HG02973 (cell line): Measurements from ENCODE around the gene SPATA32.

Experiments used
- ATAC-seq: cut with Tn5 transposase; IDR thresholded peaks from one replicate; pipeline ENCODE4 v1.9.1; 2021; ENCODE audit warnings: moderate library complexity; ENCODE audit not compliant: unreplicated experiment

Gene SPATA32

DNA sequence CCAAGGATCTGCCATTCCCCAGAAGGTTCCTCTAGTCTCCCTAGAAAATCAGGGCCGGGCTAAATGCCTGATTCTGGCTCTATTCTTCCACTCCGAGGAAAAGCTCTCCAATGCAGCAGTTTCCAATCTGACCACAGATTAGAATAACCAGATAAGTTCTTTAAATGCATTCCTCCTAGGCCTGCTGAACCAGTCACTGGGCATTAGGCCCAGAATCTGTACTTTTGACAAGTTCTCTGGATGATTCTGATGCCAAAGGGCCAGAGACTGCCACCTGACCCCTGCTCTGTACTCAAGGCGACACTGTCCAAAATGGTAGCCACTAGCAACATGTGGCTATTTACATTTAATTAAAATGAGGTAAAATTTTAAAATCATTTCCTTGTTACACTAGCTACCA, 32.6 kb upstream of the SPATA32 start:
- ATAC-seq = no peak

DNA sequence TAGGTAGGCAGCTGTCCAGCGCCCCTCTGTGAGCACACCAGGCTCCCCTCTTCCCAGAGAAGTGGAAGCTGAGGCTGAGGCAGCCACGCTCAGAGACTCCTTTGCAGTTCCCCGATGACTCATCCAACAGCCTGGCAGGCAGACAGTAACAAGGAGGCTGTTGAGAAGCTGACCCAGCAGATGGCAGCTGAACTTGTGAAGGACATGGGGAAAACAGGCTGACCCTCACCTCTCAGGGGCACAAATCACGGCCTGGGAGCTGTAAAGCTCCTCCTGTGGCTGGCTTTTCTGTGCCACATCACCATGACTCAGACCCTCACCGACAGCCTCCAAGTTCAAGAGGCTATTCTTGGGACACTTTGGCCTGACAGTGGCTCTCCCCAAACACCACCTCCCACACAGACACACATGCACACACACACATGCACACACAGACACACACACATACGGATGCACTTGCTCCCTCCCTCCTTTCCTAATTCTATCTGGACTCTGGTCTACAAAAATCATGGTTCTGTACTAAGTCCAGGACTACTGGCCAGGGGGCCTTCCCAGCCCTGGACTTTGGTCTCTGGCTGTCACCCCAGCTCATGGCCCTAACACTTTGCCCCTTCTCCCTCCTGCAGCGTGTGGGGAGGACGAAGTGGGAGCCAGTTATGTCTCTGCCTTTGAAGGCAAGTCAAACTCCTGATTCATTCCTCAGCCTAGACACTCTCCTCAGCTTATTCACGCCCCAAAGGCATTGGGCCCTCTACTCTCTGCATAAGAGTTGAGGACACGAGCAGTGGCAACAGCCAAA, 31.7 kb upstream of the SPATA32 start:
- no peak for ATAC-seq

DNA sequence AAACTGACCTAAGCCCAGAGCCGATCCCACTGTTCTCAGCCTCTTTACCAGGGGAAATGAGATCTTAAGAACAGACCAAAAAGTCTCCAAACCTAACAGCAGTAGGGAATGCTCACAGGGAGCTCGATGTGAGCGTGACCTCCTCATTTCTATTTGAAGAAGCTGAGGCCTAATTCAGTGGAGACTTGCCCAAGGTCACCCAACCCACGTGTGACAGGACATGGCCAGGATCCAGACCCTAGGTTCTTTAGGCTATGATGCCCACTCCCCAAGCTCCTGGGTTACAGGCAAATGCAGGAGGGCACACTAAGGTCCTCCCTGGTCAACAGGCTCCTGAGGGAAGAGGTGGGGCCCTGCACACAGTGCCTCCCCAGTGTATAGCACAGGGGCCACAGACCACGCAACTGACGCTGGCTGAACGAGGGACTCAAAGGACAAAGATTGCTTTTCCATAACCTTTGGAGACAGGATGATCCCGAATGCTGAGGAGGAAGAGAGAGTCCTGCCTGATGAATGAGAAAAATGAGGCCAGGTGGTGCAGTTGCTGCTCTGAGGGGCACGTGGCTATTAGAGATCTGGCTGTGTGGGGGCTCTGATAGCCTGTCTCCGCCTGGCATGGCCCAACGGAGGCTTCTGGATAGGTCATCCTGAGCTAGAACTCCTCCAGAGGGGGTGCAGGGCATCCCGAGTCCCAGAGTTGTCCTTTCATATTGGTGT, 31.0 kb upstream of the SPATA32 start:
- no peak for ATAC-seq

DNA sequence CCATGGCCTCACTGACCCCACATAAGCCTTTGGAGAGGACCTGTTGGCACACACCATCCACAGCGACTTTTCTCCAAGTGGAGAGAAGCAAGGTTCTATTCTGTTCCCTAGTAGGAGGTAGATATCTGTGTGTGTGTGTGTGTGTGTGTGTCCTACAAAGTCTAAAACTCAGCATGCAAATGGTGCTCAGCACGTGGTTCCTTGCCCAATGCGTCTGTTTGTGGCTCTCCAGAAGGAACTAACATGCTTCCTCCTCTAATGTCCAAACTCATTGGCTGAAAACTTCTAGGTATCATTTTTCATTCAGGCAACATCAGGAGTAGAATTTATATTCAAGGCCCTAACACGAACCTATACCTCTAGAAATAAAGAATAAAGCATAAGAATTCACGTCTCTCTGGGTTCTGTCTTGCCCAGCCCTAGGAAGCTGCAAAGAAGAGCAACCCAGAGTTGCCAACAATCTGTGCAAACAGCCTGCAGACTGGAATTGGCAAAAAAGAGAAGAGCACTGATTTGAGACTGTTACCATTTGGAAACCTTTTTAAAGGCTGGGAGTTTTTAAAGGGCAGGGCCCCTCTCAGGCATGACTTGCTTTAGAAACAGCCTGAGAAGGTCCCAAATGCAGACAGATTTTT, 29.4 kb upstream of the SPATA32 start:
- ATAC-seq = no peak

DNA sequence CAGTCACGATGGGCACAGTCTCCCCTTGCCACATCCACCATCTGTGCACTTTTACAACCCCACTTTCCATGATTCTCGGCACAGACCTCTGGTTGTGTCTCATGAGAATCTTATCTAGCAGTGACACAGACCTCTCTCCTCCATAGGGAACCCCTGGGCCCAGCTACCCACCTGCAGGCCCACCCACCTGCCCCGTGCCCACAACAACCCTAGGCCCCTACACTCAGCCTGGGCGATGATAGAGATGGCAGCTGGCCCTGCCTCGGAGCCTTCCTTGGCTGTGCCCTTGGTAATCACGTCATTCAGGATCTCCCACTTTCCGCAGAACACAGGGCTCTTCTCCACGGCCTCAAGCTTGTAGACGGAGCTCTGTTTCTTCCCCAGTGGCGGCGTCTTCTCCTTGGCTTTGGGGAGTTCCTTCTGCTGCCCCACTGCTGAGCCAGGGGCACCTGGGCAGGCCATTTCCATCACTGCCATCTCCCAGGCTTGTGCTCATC, 28.4 kb upstream of the SPATA32 start:
- no peak for ATAC-seq

DNA sequence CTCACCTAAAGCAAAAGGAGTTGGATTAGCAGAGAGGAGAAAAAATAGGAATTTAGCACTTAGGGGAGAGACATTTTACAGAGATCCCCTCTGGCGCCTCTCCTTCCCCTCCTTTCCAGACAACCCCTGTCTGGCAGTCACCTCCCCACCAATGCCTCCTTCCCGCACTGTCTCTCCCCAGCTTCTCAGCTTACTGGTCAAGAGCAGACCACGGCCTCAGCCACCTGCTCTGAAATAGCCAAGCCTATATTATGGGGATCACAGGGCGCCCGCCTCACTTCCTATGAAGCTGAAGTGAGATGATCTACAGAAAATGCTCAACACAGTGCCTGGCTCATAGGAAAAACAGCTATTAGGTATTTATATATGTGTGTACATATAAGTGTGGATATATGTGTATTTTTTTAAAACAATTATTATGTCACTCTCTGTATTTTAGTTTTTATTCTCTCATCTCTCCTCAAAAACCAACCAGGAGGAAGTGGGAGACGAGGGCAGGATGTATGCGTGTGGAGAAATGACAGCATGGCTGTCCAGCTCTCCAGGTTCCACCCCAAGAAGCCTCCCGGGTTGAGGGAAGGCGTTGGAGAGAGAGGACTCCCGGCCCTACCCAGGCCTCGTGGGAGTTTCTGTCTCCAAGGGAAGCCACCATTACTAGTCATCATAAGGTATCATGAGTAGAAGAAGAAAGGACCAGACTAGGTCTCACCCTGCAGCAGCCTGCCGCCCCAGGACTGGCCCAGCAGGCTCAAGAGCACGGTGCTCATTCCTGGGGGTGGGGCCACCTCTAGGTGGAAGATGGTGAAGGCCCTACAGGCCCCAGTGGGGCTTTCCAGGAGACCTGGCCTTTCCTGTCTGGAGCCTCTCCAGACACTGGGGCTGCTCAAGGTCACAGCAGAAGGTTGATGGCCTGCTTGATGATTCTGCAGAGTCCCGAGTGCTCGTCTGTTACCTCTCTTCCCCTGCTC, 27.7 kb upstream of the SPATA32 start:
- no peak for ATAC-seq

DNA sequence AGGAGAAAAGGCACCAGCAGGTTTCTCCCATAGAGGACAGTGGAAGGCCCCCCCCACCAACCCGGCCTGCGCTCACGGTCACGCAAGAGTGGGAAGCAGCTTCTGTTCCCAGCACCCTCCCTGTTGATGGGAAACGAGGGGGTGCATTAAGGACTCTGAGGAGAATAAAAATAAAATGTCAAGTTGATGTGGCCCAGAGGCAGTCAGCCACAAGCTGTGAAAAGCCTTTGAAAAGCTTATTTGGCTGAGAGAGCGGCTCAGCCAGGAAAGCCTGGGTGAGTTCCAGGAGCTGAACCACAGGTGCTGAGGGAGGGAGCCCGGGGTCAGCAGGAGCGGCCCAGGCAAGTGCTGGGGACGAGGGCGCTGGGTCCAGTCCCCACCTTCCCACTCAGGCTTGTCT, 26.9 kb upstream of the SPATA32 start:
- ATAC-seq = no peak

DNA sequence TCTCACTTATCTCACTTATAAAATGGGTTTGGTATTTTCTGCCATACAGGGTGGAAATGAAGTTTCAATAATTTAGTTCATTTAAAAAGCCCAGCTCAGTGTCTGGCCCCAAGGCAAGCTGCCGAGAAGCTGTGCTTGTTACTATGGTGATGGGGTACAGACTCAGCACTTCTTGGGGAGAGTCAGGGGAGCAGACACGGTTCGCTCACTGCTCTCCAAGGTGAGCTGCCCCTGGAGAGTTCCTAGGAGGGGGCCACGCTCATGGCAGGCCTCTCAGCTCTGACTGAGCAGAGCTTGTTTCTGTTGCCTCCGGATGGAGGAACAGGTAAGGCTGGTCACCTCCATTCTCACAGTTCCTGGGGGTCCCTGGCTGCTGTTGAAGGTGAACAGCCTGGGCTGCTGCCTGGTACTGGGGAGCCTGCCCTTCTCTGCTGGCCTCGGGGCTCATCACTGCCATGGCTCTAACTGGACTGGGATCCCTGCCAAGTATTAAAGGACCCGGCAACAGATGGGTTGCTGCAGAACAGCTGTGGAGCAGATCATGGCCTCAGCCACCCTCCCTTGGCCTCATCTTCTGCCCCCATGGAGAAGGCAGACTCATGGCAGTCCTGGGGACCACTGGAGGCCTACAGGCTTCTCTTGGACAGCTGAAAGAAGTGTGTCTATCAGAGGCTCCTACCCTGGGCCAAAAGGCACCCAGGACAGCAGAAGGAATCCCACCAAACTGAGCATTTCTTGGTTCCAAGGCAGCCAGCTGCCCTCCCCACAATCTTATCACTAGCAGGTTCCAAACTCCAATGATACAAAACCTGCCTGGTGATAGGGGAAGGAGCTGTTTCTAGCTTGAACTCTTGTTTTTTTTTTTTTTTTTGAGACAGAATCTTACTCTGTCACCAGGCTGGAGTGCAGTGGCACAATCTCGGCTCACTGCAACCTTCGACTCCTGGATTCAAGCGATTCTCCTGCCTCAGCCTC, 25.9 kb upstream of the SPATA32 start:
- ATAC-seq = no peak

DNA sequence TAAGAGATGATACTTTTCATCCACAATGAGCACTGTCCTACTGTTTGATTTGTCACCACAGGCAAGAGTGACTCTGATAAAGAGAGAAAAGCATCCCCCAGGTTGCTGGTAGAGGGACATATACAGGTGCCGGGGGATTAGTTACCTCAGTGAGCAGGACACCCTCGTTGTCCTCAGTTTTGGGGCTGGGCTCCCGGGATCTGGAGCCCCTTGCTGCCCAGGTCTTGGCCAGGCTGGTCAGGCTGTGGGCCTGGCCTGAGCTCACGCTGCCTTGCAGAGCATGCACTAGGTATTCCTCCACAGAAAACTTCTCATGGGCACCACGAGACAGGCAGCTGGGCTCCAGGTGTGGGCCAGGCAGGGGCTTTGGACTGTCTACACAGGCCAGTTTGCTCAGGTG, 24.4 kb upstream of the SPATA32 start:
- no peak for ATAC-seq

DNA sequence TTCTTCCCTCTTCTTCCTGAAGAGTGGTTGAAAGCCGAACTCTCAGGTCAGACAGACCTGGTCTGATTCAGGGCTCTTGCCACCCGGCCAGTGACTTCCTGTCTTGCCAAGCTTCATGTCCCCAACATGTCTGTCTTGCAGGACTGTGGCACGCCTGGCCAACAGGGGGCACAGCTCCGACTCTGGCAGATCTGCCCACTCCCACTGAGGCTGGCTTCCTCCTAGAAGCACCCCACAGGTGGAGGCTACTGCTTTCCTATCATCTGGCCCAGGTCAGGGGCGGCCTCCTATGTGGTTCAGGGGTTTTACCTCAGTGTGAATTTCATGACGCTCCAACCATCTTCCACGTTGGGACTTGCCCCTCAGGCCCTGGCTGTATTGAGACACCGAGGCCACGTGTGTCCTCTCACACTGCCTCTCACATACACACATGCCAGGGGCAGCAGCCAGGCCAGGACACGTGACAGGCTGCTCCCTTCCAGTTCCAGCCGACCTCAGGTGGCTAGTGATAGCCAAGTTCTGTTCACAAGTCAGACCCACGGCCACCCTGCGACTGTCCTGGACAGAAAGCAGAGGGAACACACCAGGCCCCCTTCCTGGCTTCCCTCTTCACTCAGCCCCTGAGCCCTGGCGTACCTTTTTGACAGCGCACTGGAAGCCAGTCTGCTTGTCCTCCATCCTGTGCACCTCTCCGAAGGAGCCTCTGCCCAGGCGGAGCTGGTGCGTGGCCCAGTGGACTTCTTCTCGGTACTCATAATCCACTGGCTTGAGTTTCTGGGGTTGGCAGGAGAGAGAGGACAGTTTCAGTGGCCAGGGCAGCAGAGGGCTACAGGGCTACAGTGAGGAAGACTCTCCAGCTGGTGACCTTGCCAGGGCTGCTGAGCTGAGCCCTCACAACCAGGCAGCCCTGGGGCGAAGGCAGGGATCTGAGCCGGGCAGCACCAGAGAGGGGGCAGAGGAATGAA, 22.6 kb upstream of the SPATA32 start:
- ATAC-seq = no peak

DNA sequence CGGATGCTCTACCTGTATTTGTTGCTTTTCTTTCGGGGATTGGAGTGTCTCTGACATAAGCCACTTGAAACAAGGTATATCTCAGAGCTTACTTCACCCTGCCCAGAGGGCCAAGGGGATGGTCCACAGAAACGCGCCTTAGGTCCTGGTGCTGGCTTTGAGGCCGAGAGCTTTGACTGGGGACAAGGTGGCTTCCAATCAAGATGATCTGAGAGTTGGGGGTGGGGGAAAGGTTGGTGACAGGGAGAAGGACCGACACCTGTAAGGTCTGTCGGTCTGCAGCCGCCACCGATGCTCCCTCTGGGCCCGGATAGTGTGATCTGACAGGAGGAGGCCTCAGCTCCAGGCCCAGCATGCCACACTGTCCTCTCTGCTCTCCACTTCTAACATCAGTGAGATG, 21.8 kb upstream of the SPATA32 start:
- ATAC-seq = no peak

DNA sequence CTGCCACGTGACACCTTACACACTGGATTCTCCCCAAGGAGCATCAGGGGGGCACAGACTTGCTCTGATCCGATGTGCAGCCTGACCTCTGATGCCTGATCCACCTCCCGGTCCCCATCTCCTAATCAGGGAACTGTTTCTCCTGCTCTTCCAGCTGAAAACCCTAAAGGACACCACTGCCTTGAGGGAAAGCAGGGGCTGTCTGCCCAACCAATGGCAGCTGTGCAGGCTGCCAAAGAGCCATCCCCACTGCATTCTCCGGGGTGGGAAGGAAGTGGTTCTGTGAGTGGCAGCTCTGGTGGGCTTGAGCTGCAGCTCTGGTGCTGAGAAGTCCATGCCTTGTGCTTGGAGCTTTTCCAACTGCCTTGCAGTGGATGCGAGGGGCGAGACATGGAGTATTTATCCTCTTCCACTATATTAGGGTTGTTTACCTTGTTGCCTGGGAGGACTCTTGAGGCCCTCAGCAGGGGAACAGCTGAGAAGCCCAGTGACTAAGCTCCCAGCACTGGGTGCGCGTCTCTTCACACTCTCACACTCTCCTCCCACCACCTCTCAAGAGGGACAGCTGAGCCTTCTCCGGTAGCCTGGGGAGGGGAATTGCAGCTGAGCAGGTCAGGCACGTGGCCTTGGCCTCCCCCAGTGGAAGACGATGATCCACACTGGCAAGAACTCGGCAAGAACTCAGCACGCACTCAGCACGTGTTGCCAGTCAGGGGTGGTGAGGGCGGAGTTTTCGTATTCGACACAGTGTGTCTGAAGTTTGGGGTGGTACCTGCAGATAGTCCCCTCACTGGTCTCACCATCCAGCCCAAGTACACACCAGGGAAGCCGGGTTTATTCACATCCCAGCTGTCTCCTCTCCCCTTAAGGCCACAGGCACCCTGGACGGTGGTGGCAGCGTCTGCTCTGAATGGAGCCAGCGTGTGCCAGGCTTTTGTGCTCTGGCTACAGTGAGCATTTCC, 21.1 kb upstream of the SPATA32 start:
- ATAC-seq = no peak

DNA sequence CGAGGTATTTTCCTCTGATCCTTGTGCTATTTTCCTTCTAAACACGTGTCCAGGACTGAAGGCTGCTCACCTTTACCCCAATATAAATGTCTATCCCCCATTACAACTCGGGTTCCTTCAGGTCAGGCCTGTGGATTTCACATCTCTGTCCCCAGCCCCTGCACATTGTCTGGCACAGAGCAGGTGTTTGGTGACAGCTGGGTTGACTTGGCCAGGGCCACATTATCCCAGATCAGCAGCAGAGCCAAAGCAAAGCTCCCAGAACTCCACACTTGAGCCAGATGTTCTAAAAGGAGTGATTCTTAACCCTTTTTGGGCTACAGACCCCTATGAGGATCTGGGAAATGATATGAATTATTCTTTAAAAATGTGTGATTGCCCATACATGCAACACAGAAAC, 18.0 kb upstream of the SPATA32 start:
- no peak for ATAC-seq

DNA sequence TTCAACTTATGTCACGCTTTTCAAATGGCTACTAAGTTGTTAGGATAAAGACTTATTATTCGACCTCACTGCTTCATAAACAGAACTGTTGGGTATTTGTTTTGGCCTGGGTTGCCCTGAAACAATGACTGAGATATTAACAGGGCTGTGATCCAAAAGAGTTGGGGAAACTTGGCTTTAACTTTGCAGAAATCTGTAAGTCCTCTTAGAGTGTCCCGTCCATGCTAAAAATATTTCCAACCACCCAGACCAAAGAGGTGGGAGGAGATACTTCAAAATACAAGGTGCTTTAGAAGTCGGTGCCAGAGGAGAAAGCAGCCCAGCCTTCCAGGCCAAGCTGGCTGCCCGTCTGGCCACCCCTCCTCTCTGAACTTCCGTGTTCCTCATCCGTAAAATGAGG, 16.1 kb upstream of the SPATA32 start:
- no peak for ATAC-seq

DNA sequence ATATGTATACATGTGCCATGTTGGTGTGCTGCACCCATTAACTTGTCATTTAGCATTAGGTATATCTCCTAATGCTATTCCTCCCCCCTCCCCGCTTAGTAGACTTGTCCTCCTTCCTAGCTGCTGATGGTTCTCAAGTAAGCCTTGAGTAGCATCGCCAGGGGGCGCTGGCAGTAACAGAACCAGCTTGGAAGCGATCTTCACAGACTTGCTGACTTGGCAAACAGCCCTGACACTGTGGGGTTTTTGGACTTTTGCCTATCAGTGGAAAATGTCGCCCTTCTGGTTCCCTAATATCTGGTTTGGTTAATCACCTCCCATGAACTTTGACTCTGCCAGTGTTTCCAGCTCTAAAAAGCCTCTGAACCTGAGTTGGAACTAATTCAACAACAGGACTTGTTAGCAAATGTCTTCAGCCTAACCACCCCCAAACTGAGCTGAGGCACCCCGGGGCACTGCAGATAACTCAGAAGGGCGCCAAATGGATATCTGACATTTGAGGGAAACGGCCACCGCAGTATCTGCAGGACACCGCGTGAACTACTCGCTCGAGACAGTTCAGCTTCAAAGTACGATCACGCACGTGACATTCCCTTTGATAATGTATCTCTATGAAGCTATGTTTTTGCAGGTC, 15.4 kb upstream of the SPATA32 start:
- no peak for ATAC-seq

DNA sequence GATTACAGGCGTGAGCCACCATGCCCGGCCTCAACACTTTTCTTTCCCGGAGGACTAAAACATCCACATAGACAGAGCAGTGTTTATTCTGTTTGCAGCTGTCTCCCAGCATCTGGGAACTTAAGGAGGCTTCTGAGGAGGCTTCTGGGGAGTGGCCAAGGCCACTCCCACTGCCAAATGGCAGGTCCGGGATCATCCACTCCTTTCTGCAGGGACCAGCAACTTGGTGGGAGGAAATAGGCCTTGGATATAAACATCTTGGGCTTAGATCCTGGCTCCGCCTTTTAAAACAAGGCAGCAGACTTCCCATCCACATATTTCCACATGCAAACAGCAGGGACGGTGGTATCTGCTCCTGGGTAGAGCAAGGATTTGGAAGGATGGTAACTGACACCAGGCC, 14.1 kb upstream of the SPATA32 start:
- no peak for ATAC-seq

DNA sequence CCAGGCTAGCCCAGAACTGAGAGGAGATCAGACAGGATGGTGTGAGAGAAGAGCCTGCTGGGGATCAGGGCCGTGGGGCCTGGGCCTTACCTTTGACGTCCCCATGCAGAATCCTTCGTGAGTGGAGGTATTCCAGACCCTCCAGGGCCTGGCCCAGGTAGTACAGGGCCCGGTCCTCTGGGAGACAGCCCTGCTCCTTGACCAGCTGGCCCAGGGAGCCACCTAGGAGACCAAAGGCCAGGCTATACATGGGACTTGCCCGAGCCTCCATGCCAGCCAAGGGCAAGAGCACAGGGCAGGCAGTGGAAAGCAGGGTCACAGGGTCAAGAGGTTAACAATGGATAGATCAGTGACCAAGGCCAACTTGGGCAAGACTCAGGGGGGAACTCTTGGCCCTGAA, 12.1 kb upstream of the SPATA32 start:
- no peak for ATAC-seq
